Uterus (tissue), 4 donors: ENCODE data around the gene PNLIP. TPM values are rescaled to one million over a fixed set of nuclear protein-coding genes. Genes with fewer than 3 reads are reported as not detected.

ENCODE experiments used
- DNase-seq, 2 donors: peaks; one replicate each; pipeline ENCODE4 v3.0.0-alpha.2; 2019 to 2020
- H3K27ac ChIP-seq, 2 donors: fragments of 200-600 bp; sonication (generic); 1 replicate in 1 of 2; 2 replicates in 1 of 2; pipeline ENCODE4 v1.5.1; 2016 to 2018
- H3K27me3 ChIP-seq, 2 donors: fragments of 200-600 bp; sonication (generic); one replicate each; pipeline ENCODE4 v1.5.1; 2018 to 2019; ENCODE audit warnings: control low read depth in 1 of 2
- H3K36me3 ChIP-seq, 2 donors: fragments of 200-600 bp; sonication (generic); one replicate each; pipeline ENCODE4 v1.5.1; 2019; ENCODE audit warnings: control low read depth in 1 of 2
- H3K4me1 ChIP-seq, 2 donors: fragments of 200-600 bp; sonication (generic); one replicate each; pipeline ENCODE4 v1.5.1; 2018 to 2019; ENCODE audit warnings: control low read depth in 1 of 2
- H3K4me3 ChIP-seq, 2 donors: fragments of 200-600 bp; sonication (generic); 1 replicate in 1 of 2; 2 replicates in 1 of 2; pipeline ENCODE4 v1.5.1; 2018 to 2019; ENCODE audit warnings: mild to moderate bottlenecking in 1 of 2
- H3K9me3 ChIP-seq, 2 donors: fragments of 200-600 bp; sonication (generic); one replicate each; pipeline ENCODE4 v1.5.1; 2019; ENCODE audit warnings: control low read depth in 1 of 2
- CTCF ChIP-seq, 4 experiments: fragments of 200-600 bp in 2 of 4; fragments of 450-650 bp in 2 of 4; sonication (generic) in 2 of 4; IDR thresholded peaks; one replicate each; pipeline ENCODE4 v1.5.1; 2016 to 2019; ENCODE audit warnings: antibody characterized with exemption in 4 of 4, mild to moderate bottlenecking in 2 of 4, moderate library complexity in 1 of 4
- POLR2A ChIP-seq, 2 donors: fragments of 450-650 bp; IDR thresholded peaks; one replicate each; pipeline ENCODE4 v1.6.1; 2016; ENCODE audit warnings: antibody characterized with exemption in 2 of 2, mild to moderate bottlenecking in 1 of 2, moderate library complexity in 1 of 2
- intact Hi-C: fragments of 100-400 bp; cut with DNase I; formaldehyde crosslinking; loops from one replicate; pipeline ENCODE4 v1.15.1; 2023; ENCODE audit warnings: low total_unique reads
- total RNA-seq, 4 donors: library from RNA; depleted of rRNA in 3 of 4; stranded (reverse); fragments of >200 nt in 3 of 4; gene quantifications; one replicate each; pipeline versions ENCODE4 v1.1.0 to v1.2.4, GENCODE V29; 2014 to 2023
- donor health status: DM: yes; HTN: yes; CAD: no.

PNLIP gene
- total RNA-seq, 4 donors from 2014 or later: not detected

DNA sequence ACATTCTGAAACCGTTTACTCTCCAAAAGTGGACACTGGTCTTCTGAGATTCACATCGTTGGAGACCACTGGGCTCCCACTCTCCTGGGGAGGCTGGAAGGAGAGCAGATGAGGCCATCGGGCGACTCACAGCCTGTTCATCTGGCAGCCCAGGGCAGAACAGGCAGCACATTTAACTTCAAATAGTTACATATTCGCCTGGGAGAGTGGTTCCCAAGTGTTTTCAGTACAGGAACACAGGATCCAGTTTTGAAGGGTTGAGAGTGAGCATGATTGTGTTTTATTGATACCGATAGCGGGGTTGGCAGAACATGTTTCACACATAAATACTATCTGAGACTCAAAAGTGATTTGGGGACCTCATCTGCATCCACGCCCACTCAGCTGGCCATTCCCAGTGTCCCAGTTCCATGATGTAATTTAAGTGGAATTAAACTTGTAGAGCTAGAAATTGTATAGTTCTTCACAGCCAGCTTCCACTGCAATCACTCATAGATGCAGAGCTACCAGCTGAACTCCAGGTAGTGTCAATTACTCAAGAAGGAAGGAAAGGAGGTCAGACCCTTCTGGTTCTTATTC, 22.8 kb upstream of the PNLIP start:
- no peaks in the 10 kb centered on the region for H3K9me3 ChIP-seq
- no peaks in the 10 kb centered on the region for H3K27me3 ChIP-seq
- intact Hi-C loops: no loop called here
- H3K4me1 ChIP-seq: no peaks in the 10 kb centered on the region
- TF ChIP-seq CTCF (IDR thresholded peaks at IDR 0.05) (no peak), POLR2A (IDR thresholded peaks at IDR 0.05) (no peak)
- no peaks in the 10 kb centered on the region for H3K36me3 ChIP-seq
- DNase-seq: no peak
- H3K27ac ChIP-seq: no peak overlapping the region
- H3K4me3 ChIP-seq: no peak overlapping the region

DNA sequence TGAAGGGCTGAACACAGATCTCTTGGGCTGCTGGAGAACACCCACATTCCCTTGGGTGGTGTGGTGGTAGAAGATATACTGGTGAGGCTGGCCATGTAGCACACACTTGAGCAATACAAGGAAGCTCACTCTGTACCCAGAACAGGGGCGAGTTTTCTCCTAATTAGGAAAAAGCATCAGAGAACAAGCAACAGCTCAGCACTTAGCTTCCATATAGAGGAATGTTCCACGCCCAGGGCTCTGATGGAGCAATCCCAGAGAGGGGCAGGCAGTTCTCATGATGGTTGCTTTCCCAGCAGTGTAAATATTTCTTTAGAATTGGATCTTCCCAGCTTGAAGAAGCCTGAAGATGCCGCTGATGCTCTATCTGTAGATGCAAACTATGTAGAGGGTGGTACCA, 21.0 kb upstream of the PNLIP start:
- Histone ChIP-seq H3K27me3 (no peaks in the 10 kb centered on the region), H3K4me1 (no peaks in the 10 kb centered on the region), H3K4me3 (no peak overlapping the region), H3K9me3 (no peaks in the 10 kb centered on the region), H3K36me3 (no peaks in the 10 kb centered on the region), H3K27ac (no peak overlapping the region)
- no peak for DNase-seq
- TF ChIP-seq CTCF (IDR thresholded peaks at IDR 0.05) (no peak), POLR2A (IDR thresholded peaks at IDR 0.05) (no peak)
- intact Hi-C loops: no loop called here

- intact Hi-C loops: no loop called here
- no peaks in the 10 kb centered on the region for H3K36me3 ChIP-seq
- H3K27me3 ChIP-seq: no peaks in the 10 kb centered on the region
- DNase-seq: no peak
- TF ChIP-seq POLR2A (IDR thresholded peaks at IDR 0.05): no peak
- no peak for TF ChIP-seq CTCF (IDR thresholded peaks at IDR 0.05)
- H3K4me3 ChIP-seq: no peak overlapping the region
- H3K9me3 ChIP-seq: no peaks in the 10 kb centered on the region
- no peak overlapping the region for H3K27ac ChIP-seq
- no peaks in the 10 kb centered on the region for H3K4me1 ChIP-seq
Observed at GRCh38 chr10:116526219-116526618, 19.5 kb upstream of the PNLIP start.

DNA sequence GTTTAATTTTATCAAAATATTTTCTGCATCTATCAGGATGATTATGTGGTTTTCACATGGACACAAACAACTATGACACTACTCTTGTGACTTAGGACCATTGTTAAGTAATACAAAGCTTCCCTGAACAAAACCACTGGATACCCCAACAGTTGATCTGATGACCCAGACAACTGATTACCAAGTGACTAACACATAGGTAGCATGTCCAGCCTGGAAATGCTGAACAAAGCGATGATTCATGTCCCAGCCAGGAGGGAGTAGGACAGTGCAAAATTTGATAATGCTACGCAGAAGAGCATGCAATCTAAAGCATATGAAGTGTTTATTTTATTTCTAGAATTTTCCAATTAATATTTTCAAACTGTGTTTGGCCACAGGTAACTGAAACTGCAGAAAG, 8.9 kb upstream of the PNLIP start:
- H3K27ac ChIP-seq: no peak overlapping the region
- no peak for DNase-seq
- intact Hi-C loops: no loop called here
- H3K4me3 ChIP-seq: no peak overlapping the region
- no peaks in the 10 kb centered on the region for H3K4me1 ChIP-seq
- no peaks in the 10 kb centered on the region for H3K36me3 ChIP-seq
- no peaks in the 10 kb centered on the region for H3K9me3 ChIP-seq
- TF ChIP-seq POLR2A (IDR thresholded peaks at IDR 0.05): no peak
- no peak for TF ChIP-seq CTCF (IDR thresholded peaks at IDR 0.05)
- no peaks in the 10 kb centered on the region for H3K27me3 ChIP-seq

- DNase-seq: no peak
- no peak for TF ChIP-seq CTCF (IDR thresholded peaks at IDR 0.05)
- no peak for TF ChIP-seq POLR2A (IDR thresholded peaks at IDR 0.05)
- no peaks in the 10 kb centered on the region for H3K4me1 ChIP-seq
- intact Hi-C loops: no loop called here
- no peak overlapping the region for H3K27ac ChIP-seq
- H3K4me3 ChIP-seq: no peak overlapping the region
- no peaks in the 10 kb centered on the region for H3K36me3 ChIP-seq
- H3K27me3 ChIP-seq: no peaks in the 10 kb centered on the region
- no peaks in the 10 kb centered on the region for H3K9me3 ChIP-seq
Observed at GRCh38 chr10:116538456-116538855, 7.3 kb upstream of the PNLIP start.
